Lower lobe of right lung (tissue), 2 donors: ENCODE data around the gene TCP10L. TPM values are rescaled to one million over a fixed set of nuclear protein-coding genes. Genes with fewer than 3 reads are reported as not detected.

Experiments
- ATAC-seq, 2 donors: fragments of 200-7000 bp; cut with Tn5 transposase; one replicate each; pipeline ENCODE4 v1.9.1; 2020 to 2022; ENCODE audit warnings: mild to moderate bottlenecking in 2 of 2, moderate library complexity in 2 of 2
- DNase-seq: peaks from one replicate; pipeline ENCODE4 v3.0.0-alpha.2; 2020
- H3K27ac ChIP-seq: fragments of 200-600 bp; one replicate; pipeline ENCODE4 v1.8.0; 2022
- H3K27me3 ChIP-seq: fragments of 200-600 bp; one replicate; pipeline ENCODE4 v1.8.0; 2022; ENCODE audit warnings: low read depth
- H3K36me3 ChIP-seq: fragments of 200-600 bp; one replicate; pipeline ENCODE4 v1.8.0; 2022; ENCODE audit warnings: mild to moderate bottlenecking
- H3K4me1 ChIP-seq: fragments of 200-600 bp; one replicate; pipeline ENCODE4 v1.8.0; 2022
- H3K4me3 ChIP-seq: fragments of 200-600 bp; one replicate; pipeline ENCODE4 v1.8.0; 2022; ENCODE audit warnings: mild to moderate bottlenecking
- H3K9me3 ChIP-seq: fragments of 200-600 bp; one replicate; pipeline ENCODE4 v1.8.0; 2022
- intact Hi-C: fragments of 100-400 bp; cut with DNase I; formaldehyde crosslinking; loops from one replicate; pipeline ENCODE4 v1.11.0; 2022
- total RNA-seq: library from RNA; stranded (reverse); fragmentation: NEBNext Ultra II Directional; extraction: Animal tissue kit (Norgen Biotek cat#: 25700); gene quantifications from one replicate; pipeline ENCODE4 v1.2.1, GENCODE V29; 2021
- TF ChIP-seq, protein P1 (sequence below): fragments of 200-600 bp; IDR thresholded peaks from one replicate; pipeline ENCODE4 v1.8.0; 2022; ENCODE audit warnings: antibody characterized with exemption, mild to moderate bottlenecking
- donor health status: DM: no; HTN: yes; CAD: no; lungs with severe emphysema.

TCP10L gene
- total RNA-seq, 1 donor from 2014 or later, result 0.71 TPM

GRCh38 chr21:32560896-32561295 lies 24.4 kb downstream of the TCP10L start:
- DNase-seq (no peak), ATAC-seq (no peak)
- Histone ChIP-seq H3K36me3 (no peaks in the 10 kb centered on the region), H3K27me3 (no peaks in the 10 kb centered on the region), H3K4me1 (no peaks in the 10 kb centered on the region), H3K4me3 (no peak overlapping the region), H3K9me3 (peaks cover 8% of the 10 kb centered on the region), H3K27ac (no peak overlapping the region)
- TF ChIP-seq, protein P1, sequence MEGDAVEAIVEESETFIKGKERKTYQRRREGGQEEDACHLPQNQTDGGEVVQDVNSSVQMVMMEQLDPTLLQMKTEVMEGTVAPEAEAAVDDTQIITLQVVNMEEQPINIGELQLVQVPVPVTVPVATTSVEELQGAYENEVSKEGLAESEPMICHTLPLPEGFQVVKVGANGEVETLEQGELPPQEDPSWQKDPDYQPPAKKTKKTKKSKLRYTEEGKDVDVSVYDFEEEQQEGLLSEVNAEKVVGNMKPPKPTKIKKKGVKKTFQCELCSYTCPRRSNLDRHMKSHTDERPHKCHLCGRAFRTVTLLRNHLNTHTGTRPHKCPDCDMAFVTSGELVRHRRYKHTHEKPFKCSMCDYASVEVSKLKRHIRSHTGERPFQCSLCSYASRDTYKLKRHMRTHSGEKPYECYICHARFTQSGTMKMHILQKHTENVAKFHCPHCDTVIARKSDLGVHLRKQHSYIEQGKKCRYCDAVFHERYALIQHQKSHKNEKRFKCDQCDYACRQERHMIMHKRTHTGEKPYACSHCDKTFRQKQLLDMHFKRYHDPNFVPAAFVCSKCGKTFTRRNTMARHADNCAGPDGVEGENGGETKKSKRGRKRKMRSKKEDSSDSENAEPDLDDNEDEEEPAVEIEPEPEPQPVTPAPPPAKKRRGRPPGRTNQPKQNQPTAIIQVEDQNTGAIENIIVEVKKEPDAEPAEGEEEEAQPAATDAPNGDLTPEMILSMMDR, result no peak
- intact Hi-C loops, result no loop called here

DNA sequence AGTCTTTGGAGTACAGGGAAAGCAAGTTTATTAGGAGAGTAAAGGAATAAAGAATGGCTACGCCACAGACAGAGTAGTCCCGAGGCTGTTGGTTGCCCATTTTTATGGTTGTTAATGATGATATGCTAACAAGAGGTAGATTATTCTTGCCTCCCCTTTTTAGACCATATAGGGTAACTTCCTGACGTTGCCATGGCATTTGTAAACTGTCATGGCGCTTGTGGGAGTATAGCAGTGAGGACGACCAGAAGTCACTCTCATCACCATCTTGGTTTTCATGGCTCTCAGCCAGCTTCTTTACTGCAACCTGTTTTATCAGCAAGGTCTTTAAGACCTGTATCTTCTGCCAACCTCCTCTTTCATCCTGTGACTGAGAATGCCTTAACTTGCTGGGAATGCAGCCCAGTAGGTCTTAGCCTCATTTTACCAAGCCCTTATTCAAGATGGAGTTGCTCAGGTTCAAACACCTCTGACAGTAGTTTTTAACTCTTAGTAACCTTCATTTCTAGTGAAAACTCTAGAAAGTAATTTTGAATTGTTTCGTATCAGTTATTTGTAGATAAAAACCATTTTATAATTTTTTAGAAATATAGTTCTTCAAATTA lies 26.2 kb downstream of the TCP10L start:
- TF ChIP-seq, protein P1, result no peak
- Histone ChIP-seq H3K27me3 (no peaks in the 10 kb centered on the region), H3K4me3 (no peak overlapping the region), H3K4me1 (no peaks in the 10 kb centered on the region), H3K9me3 (no peaks in the 10 kb centered on the region), H3K27ac (no peak overlapping the region), H3K36me3 (no peaks in the 10 kb centered on the region)
- intact Hi-C loops, result no loop called here
- ATAC-seq, result no peak
- no peak for DNase-seq

- intact Hi-C loops, result no loop called here
- Histone ChIP-seq H3K4me1 (no peaks in the 10 kb centered on the region), H3K36me3 (no peaks in the 10 kb centered on the region), H3K4me3 (no peak overlapping the region), H3K27ac (no peak overlapping the region), H3K27me3 (no peaks in the 10 kb centered on the region), H3K9me3 (no peaks in the 10 kb centered on the region)
- TF ChIP-seq, protein P1, result no peak
- ATAC-seq (no peak), DNase-seq (no peak)
Observed at GRCh38 chr21:32558106-32558505, 27.2 kb downstream of the TCP10L start.

GRCh38 chr21:32554832-32555638 lies 30.3 kb downstream of the TCP10L start:
- H3K36me3 ChIP-seq, result no peaks in the 10 kb centered on the region
- TF ChIP-seq, protein P1, result no peak
- no peaks in the 10 kb centered on the region for H3K4me1 ChIP-seq
- H3K27ac ChIP-seq, result no peak overlapping the region
- intact Hi-C loops, result no loop called here
- no peak overlapping the region for H3K4me3 ChIP-seq
- no peak for ATAC-seq
- no peak for DNase-seq
- no peaks in the 10 kb centered on the region for H3K9me3 ChIP-seq
- H3K27me3 ChIP-seq, result no peaks in the 10 kb centered on the region

- DNase-seq, result no peak
- Histone ChIP-seq H3K4me1 (no peaks in the 10 kb centered on the region), H3K9me3 (no peaks in the 10 kb centered on the region), H3K27me3 (no peaks in the 10 kb centered on the region), H3K4me3 (no peak overlapping the region), H3K27ac (no peak overlapping the region), H3K36me3 (no peaks in the 10 kb centered on the region)
- intact Hi-C loops, result no loop called here
- no peak for ATAC-seq
- TF ChIP-seq, protein P1, result no peak
Observed at GRCh38 chr21:32549886-32550285, 35.4 kb downstream of the TCP10L start.
